ENCODE results near the gene LILRB4. TPM values are rescaled to one million over a fixed set of nuclear protein-coding genes. Genes with fewer than 3 reads are reported as not detected.
"Not testable (repeated sequence)": the region's sequence is repeated elsewhere in the genome, so short reads cannot be mapped to it uniquely, and the experiment has no call there.

The LILRB4 gene
- total RNA-seq, 1 donor from 2014 or later: not detected

DNA sequence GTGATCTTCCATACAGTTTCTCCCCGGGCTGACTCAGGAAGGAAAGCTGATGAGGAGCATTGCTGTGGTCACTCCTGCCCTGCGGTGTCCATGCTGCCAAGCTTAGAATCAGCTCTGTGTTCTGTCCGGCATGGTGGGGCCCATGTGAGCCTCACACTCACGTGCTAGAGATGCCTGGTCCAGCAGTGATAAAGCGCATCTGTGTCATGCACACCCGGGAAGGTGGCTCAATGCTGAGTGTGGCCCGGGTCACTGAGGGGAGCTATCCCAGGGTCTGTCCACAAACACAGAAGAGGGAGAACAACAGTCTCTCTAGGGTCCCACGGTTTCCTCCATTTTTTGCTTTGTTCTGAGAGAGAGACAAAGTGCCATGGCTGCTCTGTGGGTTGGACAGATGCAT is 36.0 kb upstream of the LILRB4 start:
- no peaks in the 10 kb centered on the region for H3K36me3 ChIP-seq (ENCODE audit: control insufficient read depth, insufficient read depth, low read length)
- no peak for DNase-seq (ENCODE audit: low read depth)
- H3K27me3 ChIP-seq (ENCODE audit: control insufficient read depth, insufficient read depth, low read length): no peaks in the 10 kb centered on the region
- no peak overlapping the region for H3K4me3 ChIP-seq (ENCODE audit: low read depth, low read length)
- TF ChIP-seq, protein P1, sequence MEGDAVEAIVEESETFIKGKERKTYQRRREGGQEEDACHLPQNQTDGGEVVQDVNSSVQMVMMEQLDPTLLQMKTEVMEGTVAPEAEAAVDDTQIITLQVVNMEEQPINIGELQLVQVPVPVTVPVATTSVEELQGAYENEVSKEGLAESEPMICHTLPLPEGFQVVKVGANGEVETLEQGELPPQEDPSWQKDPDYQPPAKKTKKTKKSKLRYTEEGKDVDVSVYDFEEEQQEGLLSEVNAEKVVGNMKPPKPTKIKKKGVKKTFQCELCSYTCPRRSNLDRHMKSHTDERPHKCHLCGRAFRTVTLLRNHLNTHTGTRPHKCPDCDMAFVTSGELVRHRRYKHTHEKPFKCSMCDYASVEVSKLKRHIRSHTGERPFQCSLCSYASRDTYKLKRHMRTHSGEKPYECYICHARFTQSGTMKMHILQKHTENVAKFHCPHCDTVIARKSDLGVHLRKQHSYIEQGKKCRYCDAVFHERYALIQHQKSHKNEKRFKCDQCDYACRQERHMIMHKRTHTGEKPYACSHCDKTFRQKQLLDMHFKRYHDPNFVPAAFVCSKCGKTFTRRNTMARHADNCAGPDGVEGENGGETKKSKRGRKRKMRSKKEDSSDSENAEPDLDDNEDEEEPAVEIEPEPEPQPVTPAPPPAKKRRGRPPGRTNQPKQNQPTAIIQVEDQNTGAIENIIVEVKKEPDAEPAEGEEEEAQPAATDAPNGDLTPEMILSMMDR (IDR thresholded peaks at IDR 0.05; ENCODE audit: insufficient read depth, low read length, poor library complexity, severe bottlenecking): no peak

DNA sequence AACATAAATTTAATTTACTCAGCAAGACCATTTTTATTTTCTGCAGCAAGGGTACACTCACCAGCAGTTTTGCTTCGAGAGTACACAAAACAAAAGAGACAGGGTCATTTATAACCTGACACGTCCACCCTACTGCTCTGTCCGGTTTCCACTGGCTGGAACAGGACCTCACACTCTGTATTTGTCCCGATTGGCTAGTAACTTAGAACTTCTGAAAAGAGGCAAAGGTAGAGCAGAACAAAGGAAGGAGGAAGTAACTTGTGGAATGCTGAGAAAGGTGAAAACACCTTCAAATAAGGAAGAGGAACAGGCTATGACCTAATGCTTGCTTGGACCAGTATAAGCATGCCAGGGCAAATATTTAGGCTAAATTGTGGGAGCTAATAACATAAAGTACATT is 34.9 kb upstream of the LILRB4 start:
- not testable (repeated sequence) for H3K4me3 ChIP-seq (ENCODE audit: low read depth, low read length); H3K27me3 ChIP-seq (ENCODE audit: control insufficient read depth, insufficient read depth, low read length); DNase-seq (ENCODE audit: low read depth); H3K36me3 ChIP-seq (ENCODE audit: control insufficient read depth, insufficient read depth, low read length)

DNA sequence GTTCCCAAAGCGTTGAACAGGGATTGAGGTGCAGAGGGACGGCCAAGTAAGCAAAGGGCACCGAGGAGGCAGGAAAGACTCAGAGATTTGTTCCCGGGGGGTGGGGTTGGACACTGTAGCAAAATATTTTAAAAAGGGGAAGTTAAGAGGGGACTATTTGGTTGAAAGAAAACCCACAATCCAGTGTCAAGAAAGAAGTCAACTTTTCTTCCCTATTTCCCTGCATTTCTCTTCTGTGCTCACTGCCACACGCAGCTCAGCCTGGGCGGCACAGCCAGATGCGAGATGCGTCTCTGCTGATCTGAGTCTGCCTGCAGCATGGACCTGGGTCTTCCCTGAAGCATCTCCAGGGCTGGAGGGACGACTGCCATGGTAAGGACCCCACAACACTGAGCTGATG is 32.5 kb upstream of the LILRB4 start, which contains the start of gene LILRB1:
Gene LILRB1, plus strand, starts transcription at position 223 of the 400 bp plus-strand sequence. CDS start 590 bp downstream, outside the sequence.
- not testable (repeated sequence) for H3K4me3 ChIP-seq (ENCODE audit: low read depth, low read length); DNase-seq (ENCODE audit: low read depth); H3K36me3 ChIP-seq (ENCODE audit: control insufficient read depth, insufficient read depth, low read length); H3K27me3 ChIP-seq (ENCODE audit: control insufficient read depth, insufficient read depth, low read length)

DNA sequence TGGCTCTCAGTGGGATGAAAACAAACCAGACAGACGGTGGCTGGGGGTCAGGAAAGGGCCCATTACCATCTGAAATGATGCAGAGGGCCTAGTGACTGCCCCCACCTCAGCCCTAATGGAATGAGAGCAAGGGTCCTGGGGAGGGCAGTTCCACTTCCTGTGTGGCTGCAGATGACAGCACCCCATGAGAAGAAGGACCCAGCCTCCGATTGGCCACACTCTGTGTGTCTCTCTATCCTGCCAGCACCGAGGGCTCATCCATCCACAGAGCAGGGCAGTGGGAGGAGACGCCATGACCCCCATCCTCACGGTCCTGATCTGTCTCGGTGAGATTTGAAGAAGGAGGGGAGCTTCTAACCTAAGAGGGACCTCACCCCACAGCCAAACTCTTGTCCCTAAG is 32.0 kb upstream of the LILRB4 start:
- DNase-seq (ENCODE audit: low read depth): no peak
- H3K4me3 ChIP-seq (ENCODE audit: low read depth, low read length): no peak overlapping the region
- H3K36me3 ChIP-seq (ENCODE audit: control insufficient read depth, insufficient read depth, low read length): no peaks in the 10 kb centered on the region
- TF ChIP-seq, protein P1 (IDR thresholded peaks at IDR 0.05; ENCODE audit: insufficient read depth, low read length, poor library complexity, severe bottlenecking): no peak
- no peaks in the 10 kb centered on the region for H3K27me3 ChIP-seq (ENCODE audit: control insufficient read depth, insufficient read depth, low read length)

GRCh38 chr19:54631489-54632337 is 31.1 kb upstream of the LILRB4 start:
- H3K4me3 ChIP-seq (ENCODE audit: low read depth, low read length); H3K27me3 ChIP-seq (ENCODE audit: control insufficient read depth, insufficient read depth, low read length); DNase-seq (ENCODE audit: low read depth); H3K36me3 ChIP-seq (ENCODE audit: control insufficient read depth, insufficient read depth, low read length): not testable (repeated sequence)

DNA sequence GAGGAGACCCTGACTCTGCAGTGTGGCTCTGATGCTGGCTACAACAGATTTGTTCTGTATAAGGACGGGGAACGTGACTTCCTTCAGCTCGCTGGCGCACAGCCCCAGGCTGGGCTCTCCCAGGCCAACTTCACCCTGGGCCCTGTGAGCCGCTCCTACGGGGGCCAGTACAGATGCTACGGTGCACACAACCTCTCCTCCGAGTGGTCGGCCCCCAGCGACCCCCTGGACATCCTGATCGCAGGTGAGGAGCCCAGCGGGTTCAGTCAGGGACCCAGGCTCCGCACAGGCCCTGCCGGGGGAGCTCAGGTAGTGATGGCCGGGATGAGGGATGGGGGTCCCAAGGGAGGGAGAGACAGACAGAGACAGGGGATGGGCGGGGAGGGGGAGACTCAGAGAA is 30.3 kb upstream of the LILRB4 start:
- not testable (repeated sequence) for H3K27me3 ChIP-seq (ENCODE audit: control insufficient read depth, insufficient read depth, low read length)

DNA sequence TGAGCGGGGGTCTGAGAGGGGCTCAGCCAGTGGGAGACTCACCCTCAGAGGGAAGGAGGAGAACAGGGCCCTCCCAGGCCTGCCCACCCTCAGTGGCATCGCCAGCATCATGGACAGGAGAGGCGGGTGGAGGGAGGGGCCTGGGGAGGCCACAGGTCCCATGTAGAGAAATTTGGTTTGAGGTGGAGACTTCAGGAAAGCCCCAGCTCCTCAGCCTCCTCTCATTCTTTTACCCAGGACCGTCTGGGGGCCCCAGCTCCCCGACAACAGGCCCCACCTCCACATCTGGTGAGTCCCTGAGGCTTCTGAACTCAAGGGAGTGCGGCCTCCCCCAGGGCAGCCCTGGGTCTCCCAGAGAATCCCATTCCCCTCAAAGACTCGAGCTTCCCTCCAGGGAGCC is 29.4 kb upstream of the LILRB4 start:
- TF ChIP-seq, protein P1 (IDR thresholded peaks at IDR 0.05; ENCODE audit: insufficient read depth, low read length, poor library complexity, severe bottlenecking): no peak
- Histone ChIP-seq H3K36me3 (ENCODE audit: control insufficient read depth, insufficient read depth, low read length) (no peaks in the 10 kb centered on the region), H3K27me3 (ENCODE audit: control insufficient read depth, insufficient read depth, low read length) (no peaks in the 10 kb centered on the region), H3K4me3 (ENCODE audit: low read depth, low read length) (no peak overlapping the region)
- no peak for DNase-seq (ENCODE audit: low read depth)

More for the DNA sequence above, 30.3 kb upstream of the LILRB4 start:
- not testable (repeated sequence) for H3K36me3 ChIP-seq (ENCODE audit: control insufficient read depth, insufficient read depth, low read length); H3K4me3 ChIP-seq (ENCODE audit: low read depth, low read length); DNase-seq (ENCODE audit: low read depth)

- H3K27me3 ChIP-seq (ENCODE audit: control insufficient read depth, insufficient read depth, low read length); H3K36me3 ChIP-seq (ENCODE audit: control insufficient read depth, insufficient read depth, low read length); H3K4me3 ChIP-seq (ENCODE audit: low read depth, low read length); DNase-seq (ENCODE audit: low read depth): not testable (repeated sequence)
These were observed 26.7 kb upstream of the LILRB4 start for GRCh38 chr19:54636081-54636480.

Data from kidney epithelial cell (primary cell).